HCT116 (cell line): ENCODE data around the gene ARRB2. TPM values are rescaled to one million over a fixed set of nuclear protein-coding genes. Genes with fewer than 3 reads are reported as not detected.

Experiments
- ATAC-seq: fragments of 200-7000 bp; cut with Tn5 transposase; 2 replicates; pipeline ENCODE4 v1.9.1; 2020; ENCODE audit warnings: mild to moderate bottlenecking, moderate library complexity
- BruUV-seq: library from RNA; stranded (reverse); fragments of 400-500 nt; replicated peaks from 2 replicates; lab custom pipeline; 2021; lab: Mats Ljungman, UMichigan
- CTCF ChIA-PET: fragments of 300-600 bp; sonication (Branson Sonifier 250); formaldehyde crosslinking; loops from one replicate; lab custom pipeline; 2021; ENCODE audit warnings: antibody characterized with exemption; lab: Charles Lee
- POLR2A ChIA-PET: fragments of 300-600, 350-600 bp; sonication (Branson Sonifier 250); formaldehyde crosslinking; loops from one replicate; lab custom pipeline; 2021; ENCODE audit warnings: antibody characterized with exemption; lab: Charles Lee
- RAD21 ChIA-PET, 2 experiments: fragments of 300-600 bp; sonication (Branson Sonifier 250); formaldehyde crosslinking; loops; one replicate each; lab custom pipeline; 2023; ENCODE audit warnings: low total read pairs in 2 of 2; ENCODE audit not compliant: uncharacterized antibody in 2 of 2, unreplicated experiment in 2 of 2, low non-redundant PET in 1 of 2; lab: Charles Lee
- DNase-seq: peaks from one replicate; pipeline ENCODE4 v3.0.0-alpha.2; 2010; ENCODE audit warnings: low read depth, low spot score
- H2AFZ ChIP-seq: fragments of 200-600 bp; shearing (Covaris generic), sonication (generic); 2 replicates; pipeline ENCODE4 v1.6.1; 2017; ENCODE audit warnings: low read depth, mixed run types, mixed read lengths, antibody characterized with exemption, low read length; ENCODE audit not compliant: poor library complexity, severe bottlenecking
- H3K27ac ChIP-seq: 2 replicates; pipeline ENCODE4 v1.5.1; 2012; ENCODE audit warnings: low read depth, low read length
- H3K27me3 ChIP-seq: fragments of 200-600 bp; sonication (generic); 2 replicates; pipeline ENCODE4 v1.6.1; 2016; ENCODE audit warnings: mixed run types, low read length, mixed read lengths; ENCODE audit not compliant: insufficient read depth
- H3K36me3 ChIP-seq, 2 experiments: fragments of 200-500 bp in 1 of 2; fragments of 200-600 bp in 1 of 2; sonication (Bioruptor generic) in 1 of 2; sonication (generic) in 1 of 2; 2 replicates each; pipeline versions ENCODE4 v1.5.1 to v1.6.1; 2014 to 2016; ENCODE audit warnings: low read length in 2 of 2, inconsistent platforms in 1 of 2, mixed read lengths in 1 of 2, mixed run types in 1 of 2; ENCODE audit not compliant: insufficient read depth in 2 of 2, control insufficient read depth in 1 of 2
- H3K4me1 ChIP-seq, 2 experiments: fragments of 200-600 bp in 1 of 2; sonication (generic) in 1 of 2; 2 replicates each; pipeline versions ENCODE4 v1.5.1 to v1.6.1; 2012 to 2017; ENCODE audit warnings: low read length in 2 of 2, inconsistent platforms in 1 of 2, mild to moderate bottlenecking in 1 of 2, mixed read lengths in 1 of 2, mixed run types in 1 of 2, moderate library complexity in 1 of 2; ENCODE audit not compliant: insufficient read depth in 2 of 2, control insufficient read depth in 1 of 2
- H3K4me2 ChIP-seq: fragments of 200-600 bp; sonication (generic); 2 replicates; pipeline ENCODE4 v1.6.1; 2017; ENCODE audit warnings: mixed run types, low read length, mixed read lengths
- H3K4me3 ChIP-seq, 2 experiments: fragments of 200-600 bp in 1 of 2; sonication (generic) in 1 of 2; replicated peaks in 1 of 2; 2 replicates each; pipeline ENCODE4 v1.5.1; 2011 to 2016; ENCODE audit warnings: low read length in 2 of 2, control low read depth in 1 of 2, low read depth in 1 of 2, mild to moderate bottlenecking in 1 of 2, mixed read lengths in 1 of 2, mixed run types in 1 of 2
- H3K79me2 ChIP-seq: fragments of 200-600 bp; sonication (generic); 2 replicates; pipeline ENCODE4 v1.6.1; 2017; ENCODE audit warnings: mild to moderate bottlenecking, mixed run types, low read length, moderate library complexity, mixed read lengths; ENCODE audit not compliant: insufficient read depth
- H3K9ac ChIP-seq: fragments of 200-600 bp; sonication (generic); 2 replicates; pipeline ENCODE4 v1.6.1; 2016; ENCODE audit warnings: low read length, mixed read lengths
- H3K9me2 ChIP-seq: fragments of 200-600 bp; sonication (generic), shearing (Covaris generic); 2 replicates; pipeline ENCODE4 v1.6.1; 2017; ENCODE audit warnings: mixed run types, mild to moderate bottlenecking, moderate library complexity; ENCODE audit not compliant: insufficient read depth
- H3K9me3 ChIP-seq, 2 experiments: fragments of 200-500 bp in 1 of 2; fragments of 200-600 bp in 1 of 2; sonication (Bioruptor generic) in 1 of 2; sonication (generic) in 1 of 2; 2 replicates each; pipeline ENCODE4 v1.6.1; 2014 to 2017; ENCODE audit warnings: low read length in 2 of 2, mixed read lengths in 2 of 2, inconsistent platforms in 1 of 2, low read depth in 1 of 2, mild to moderate bottlenecking in 1 of 2, mixed run types in 1 of 2, moderate library complexity in 1 of 2; ENCODE audit not compliant: control insufficient read depth in 1 of 2, insufficient read depth in 1 of 2
- H4K20me1 ChIP-seq: fragments of 200-600 bp; sonication (generic), shearing (Covaris generic); 2 replicates; pipeline ENCODE4 v1.6.1; 2017; ENCODE audit warnings: mixed run types, mild to moderate bottlenecking, moderate library complexity; ENCODE audit not compliant: insufficient read depth
- EGR1 ChIP-seq: IDR thresholded peaks from 2 replicates; pipeline ENCODE4 v1.6.1; 2012; ENCODE audit warnings: low read depth
- ELF1 ChIP-seq: IDR thresholded peaks from 2 replicates; pipeline ENCODE4 v1.6.1; 2012; ENCODE audit warnings: low read depth, borderline replicate concordance
- EZH2 ChIP-seq: fragments of 200-600 bp; sonication (generic); IDR thresholded peaks from 2 replicates; pipeline ENCODE4 v1.6.1; 2017; ENCODE audit warnings: antibody characterized with exemption, mixed run types
- FOSL1 ChIP-seq: IDR thresholded peaks from 2 replicates; pipeline ENCODE4 v1.6.1; 2012; ENCODE audit warnings: low read depth
- POLR2A ChIP-seq: IDR thresholded peaks from 2 replicates; pipeline ENCODE4 v1.7.0; 2011; ENCODE audit warnings: borderline replicate concordance; ENCODE audit not compliant: insufficient read depth, insufficient read length; ENCODE audit errors: extremely low read depth
- YY1 ChIP-seq: IDR thresholded peaks from 2 replicates; pipeline ENCODE4 v1.6.1; 2011; ENCODE audit warnings: low read length, low read depth, moderate library complexity, mild to moderate bottlenecking; ENCODE audit not compliant: insufficient replicate concordance; ENCODE audit errors: extremely low read depth
- ZFX ChIP-seq: fragments of 450-650 bp; IDR thresholded peaks from 2 replicates; pipeline ENCODE4 v1.6.1; 2017
- intact Hi-C: fragments of 100-400 bp; cut with micrococcal nuclease; formaldehyde crosslinking; loops from 2 replicates; pipeline ENCODE4 v1.10.0; 2022
- total RNA-seq: library from RNA; stranded (reverse); gene quantifications from one replicate; pipeline ENCODE4 v1.2.1, GENCODE V29; 2021; ENCODE audit not compliant: unreplicated experiment
- TF ChIP-seq, protein P1 (sequence below): IDR thresholded peaks from 2 replicates; pipeline ENCODE4 v1.6.1; 2011; ENCODE audit warnings: mild to moderate bottlenecking, low read length, moderate library complexity; ENCODE audit not compliant: insufficient replicate concordance; ENCODE audit errors: extremely low read depth
- TF ChIP-seq, protein P2 (sequence below): IDR thresholded peaks from 2 replicates; pipeline ENCODE4 v1.6.1; 2012

ARRB2 gene
- total RNA-seq, 1 experiment from 2014 or later = 70.8 TPM

- H3K36me3 ChIP-seq = peaks cover 47 to 55% of the 10 kb centered on the region in 2 experiments; a peak in 3 of 4 replicates
Measured at GRCh38 chr17:4673986-4674684, 36.3 kb upstream of the ARRB2 start.

GRCh38 chr17:4674685-4674998, 35.8 kb upstream of the ARRB2 start:
- TF ChIP-seq, protein P1, sequence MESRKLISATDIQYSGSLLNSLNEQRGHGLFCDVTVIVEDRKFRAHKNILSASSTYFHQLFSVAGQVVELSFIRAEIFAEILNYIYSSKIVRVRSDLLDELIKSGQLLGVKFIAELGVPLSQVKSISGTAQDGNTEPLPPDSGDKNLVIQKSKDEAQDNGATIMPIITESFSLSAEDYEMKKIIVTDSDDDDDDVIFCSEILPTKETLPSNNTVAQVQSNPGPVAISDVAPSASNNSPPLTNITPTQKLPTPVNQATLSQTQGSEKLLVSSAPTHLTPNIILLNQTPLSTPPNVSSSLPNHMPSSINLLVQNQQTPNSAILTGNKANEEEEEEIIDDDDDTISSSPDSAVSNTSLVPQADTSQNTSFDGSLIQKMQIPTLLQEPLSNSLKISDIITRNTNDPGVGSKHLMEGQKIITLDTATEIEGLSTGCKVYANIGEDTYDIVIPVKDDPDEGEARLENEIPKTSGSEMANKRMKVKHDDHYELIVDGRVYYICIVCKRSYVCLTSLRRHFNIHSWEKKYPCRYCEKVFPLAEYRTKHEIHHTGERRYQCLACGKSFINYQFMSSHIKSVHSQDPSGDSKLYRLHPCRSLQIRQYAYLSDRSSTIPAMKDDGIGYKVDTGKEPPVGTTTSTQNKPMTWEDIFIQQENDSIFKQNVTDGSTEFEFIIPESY = no peak
- TF ChIP-seq, protein P2, sequence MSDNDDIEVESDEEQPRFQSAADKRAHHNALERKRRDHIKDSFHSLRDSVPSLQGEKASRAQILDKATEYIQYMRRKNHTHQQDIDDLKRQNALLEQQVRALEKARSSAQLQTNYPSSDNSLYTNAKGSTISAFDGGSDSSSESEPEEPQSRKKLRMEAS = no peak
- TF ChIP-seq ZFX (no peak), POLR2A (no peak), EGR1 (no peak), FOSL1 (no peak), ELF1 (no peak)
- Histone ChIP-seq H3K27me3 (no peaks in the 10 kb centered on the region), H3K36me3 (peaks cover 47 to 55% of the 10 kb centered on the region in 2 experiments; a peak in 3 of 4 replicates), H3K27ac (no peak overlapping the region), H3K4me3 (no peak overlapping the region), H2AFZ (no peak overlapping the region), H3K9me3 (no peaks in the 10 kb centered on the region), H3K9ac (no peak overlapping the region), H3K4me1 (peaks cover 11 to 16% of the 10 kb centered on the region in 2 experiments), H3K4me2 (no peak overlapping the region), H4K20me1 (peaks cover 3% of the 10 kb centered on the region; the same call in 1 of the 2 replicates), H3K9me2 (no peaks in the 10 kb centered on the region), H3K79me2 (peaks cover 4% of the 10 kb centered on the region; the same call in 1 of the 2 replicates)
- intact Hi-C loops = no loop called here
- ChIA-PET RAD21 (no interaction called here), POLR2A (no interaction called here), CTCF (no interaction called here)
- DNase-seq (no peak), ATAC-seq (no peak)
- no TSS peak for BruUV-seq

More at GRCh38 chr17:4673986-4674684, 36.3 kb upstream of the ARRB2 start:
- no peak for ATAC-seq
- RAD21 ChIA-PET = no interaction called here
- Histone ChIP-seq H3K4me3 (no peak overlapping the region), H3K27me3 (no peaks in the 10 kb centered on the region), H3K4me2 (no peak overlapping the region), H4K20me1 (no peaks in the 10 kb centered on the region; the same call in 1 of the 2 replicates), H3K4me1 (peaks cover 6 to 11% of the 10 kb centered on the region in 2 experiments), H3K79me2 (peaks cover under 1% of the 10 kb centered on the region; the same call in 1 of the 2 replicates), H3K9me2 (no peaks in the 10 kb centered on the region), H2AFZ (no peak overlapping the region), H3K27ac (no peak overlapping the region), H3K9me3 (no peaks in the 10 kb centered on the region), H3K9ac (no peak overlapping the region)
- no TSS peak for BruUV-seq
- DNase-seq = no peak
- POLR2A ChIA-PET = no interaction called here
- intact Hi-C loops = no loop called here
- CTCF ChIA-PET = no interaction called here
- TF ChIP-seq, protein P1 = no peak
- TF ChIP-seq YY1 (no peak), EZH2 (no peak), ZFX (no peak)
